ENCODE data around the gene OTUB1.

The OTUB1 gene

DNA sequence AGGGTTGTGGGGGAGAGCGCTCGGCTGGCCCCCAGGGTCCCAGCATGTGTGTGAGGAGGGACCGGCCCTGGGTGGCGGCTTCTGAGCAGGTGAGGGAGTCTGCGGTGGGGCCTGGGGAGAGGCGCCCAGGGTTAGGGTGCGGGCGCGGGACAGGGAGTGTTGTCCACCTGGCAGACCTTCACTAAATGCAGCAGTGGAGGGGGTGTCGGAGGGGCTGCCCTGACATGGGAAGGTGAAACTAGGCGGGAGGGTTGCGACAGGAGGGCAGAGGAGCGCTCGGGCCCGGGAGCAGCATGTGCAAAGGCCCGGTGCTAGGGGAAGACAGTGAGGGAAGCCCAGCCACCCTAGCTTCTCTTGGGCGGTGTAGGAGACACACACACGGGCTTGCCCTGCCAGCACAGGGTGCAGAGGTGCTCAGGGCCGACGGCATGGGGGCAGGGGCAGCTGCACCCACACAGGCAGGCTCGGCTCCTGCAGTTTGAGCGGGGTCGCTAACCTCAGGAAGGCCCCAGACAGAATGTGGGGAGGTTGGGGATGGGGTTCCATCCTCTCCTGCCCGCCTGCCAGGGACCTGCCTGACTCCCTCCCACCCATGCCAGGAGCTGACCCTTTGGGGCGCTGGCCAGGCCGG, 22.2 kb downstream of the OTUB1 start:
- DNase-seq (ENCODE audit: low spot score) = no peak
- Histone ChIP-seq H3K23ac (ENCODE audit: low read depth, low read length, poor library complexity) (peak overlapping the region; percentile 85), H3K9me3 (replicated peaks in 1 of 2; ENCODE audit: control insufficient read depth in 2 of 2, insufficient read depth in 1 of 2, low read depth in 1 of 2, low read length in 2 of 2) (peaks cover 0 to 3% of the 10 kb centered on the region in 2 donors), H3K4ac (ENCODE audit: low read length) (no peak overlapping the region), H2BK120ac (ENCODE audit: low read depth, low read length) (no peak overlapping the region), H3K18ac (ENCODE audit: low read length) (peak overlapping the region; percentile 7), H2AFZ (ENCODE audit: low read length) (peak overlapping the region; percentile 82), H2BK12ac (ENCODE audit: low read length) (peak overlapping the region; percentile 66), H3K79me1 (ENCODE audit: low read depth, low read length) (peaks cover 5% of the 10 kb centered on the region), H2BK5ac (ENCODE audit: low read length) (no peak overlapping the region), H3K36me3 (replicated peaks in 1 of 2; ENCODE audit: control insufficient read depth in 2 of 2, insufficient read depth in 2 of 2, low read length in 2 of 2) (no peaks in the 10 kb centered on the region), H2AK5ac (ENCODE audit: low read depth, low read length) (peak overlapping the region; percentile 93), H3K27ac (replicated peaks; ENCODE audit: low read length) (no peak overlapping the region), H3K14ac (ENCODE audit: low read length) (no peak overlapping the region), H4K91ac (ENCODE audit: low read depth, low read length, poor library complexity) (no peak overlapping the region), H3K27me3 (ENCODE audit: control insufficient read depth in 3 of 3, insufficient read depth in 3 of 3, low read depth in 1 of 3, low read length in 3 of 3) (peaks cover 0 to 49% (median 0%) of the 10 kb centered on the region in 3 experiments), H3K4me3 (ENCODE audit: low read length in 2 of 2) (peak overlapping the region in 1 of 2 donors; percentile 30), H3K9ac (ENCODE audit: low read depth, low read length, poor library complexity) (no peak overlapping the region), H2BK15ac (ENCODE audit: low read length) (peak overlapping the region; percentile 63), H3K4me1 (ENCODE audit: control insufficient read depth in 2 of 2, insufficient read depth in 1 of 2, low read depth in 1 of 2, low read length in 2 of 2) (peaks cover 12 to 13% of the 10 kb centered on the region in 2 donors), H4K8ac (ENCODE audit: low read depth, low read length) (no peak overlapping the region), H3K4me2 (ENCODE audit: insufficient read depth, low read length, poor library complexity, severe bottlenecking) (no peak overlapping the region)
- no CpG with 5 or more reads among the region's 26 CpGs for WGBS, 2 donors (ENCODE audit: extremely low coverage in 2 of 2, insufficient read length in 2 of 2, insufficient replicate concordance in 1 of 2)

DNA sequence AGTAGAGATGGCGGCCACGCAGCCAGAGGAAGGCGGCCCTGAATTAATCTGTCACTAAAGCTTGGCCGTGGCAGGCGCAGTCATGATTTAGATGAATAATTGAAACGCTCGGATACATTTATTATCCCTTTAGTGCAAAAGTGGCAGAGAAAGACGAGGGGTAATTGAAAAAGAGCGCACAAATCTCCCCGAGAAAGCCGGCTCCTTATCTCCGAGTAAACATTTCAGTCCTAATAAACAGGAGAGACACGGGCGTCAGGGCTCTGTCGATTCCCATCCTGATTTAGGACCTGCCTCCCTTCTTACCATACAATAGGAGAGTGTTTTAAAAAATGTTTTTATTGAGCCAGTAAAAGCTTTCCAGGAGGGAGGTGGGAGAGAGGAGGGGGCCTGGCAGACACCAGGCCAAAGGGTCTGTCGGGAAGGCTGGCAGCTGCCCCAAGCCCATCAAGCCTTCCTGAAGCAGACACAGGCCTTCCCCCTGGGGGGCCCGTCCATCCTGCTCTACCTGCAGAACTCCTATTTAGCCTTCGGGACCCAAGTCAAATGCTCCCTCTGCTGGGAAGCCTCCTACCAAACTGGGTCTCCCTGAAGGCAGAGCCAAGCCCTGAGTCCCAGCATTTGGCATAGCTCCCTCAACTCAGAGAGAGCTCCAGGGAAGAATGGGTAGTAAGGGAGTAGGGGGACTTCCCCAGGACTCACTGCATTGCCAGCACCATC, 22.8 kb downstream of the OTUB1 start:
- Histone ChIP-seq H3K14ac (ENCODE audit: low read length) (no peak overlapping the region), H3K9me3 (replicated peaks in 1 of 2; ENCODE audit: control insufficient read depth in 2 of 2, insufficient read depth in 1 of 2, low read depth in 1 of 2, low read length in 2 of 2) (peaks cover 0 to 3% of the 10 kb centered on the region in 2 donors), H2BK12ac (ENCODE audit: low read length) (no peak overlapping the region), H3K18ac (ENCODE audit: low read length) (no peak overlapping the region), H3K27me3 (ENCODE audit: control insufficient read depth in 3 of 3, insufficient read depth in 3 of 3, low read depth in 1 of 3, low read length in 3 of 3) (peaks cover 0 to 49% (median 0%) of the 10 kb centered on the region in 3 experiments), H3K9ac (ENCODE audit: low read depth, low read length, poor library complexity) (peak overlapping the region; percentile 9), H4K8ac (ENCODE audit: low read depth, low read length) (no peak overlapping the region), H2BK15ac (ENCODE audit: low read length) (no peak overlapping the region), H3K23ac (ENCODE audit: low read depth, low read length, poor library complexity) (peak overlapping the region; percentile 85), H3K4me3 (ENCODE audit: low read length in 2 of 2) (no peak overlapping the region), H2AK5ac (ENCODE audit: low read depth, low read length) (peak overlapping the region; percentile 93), H2BK5ac (ENCODE audit: low read length) (no peak overlapping the region), H2BK120ac (ENCODE audit: low read depth, low read length) (no peak overlapping the region), H3K4ac (ENCODE audit: low read length) (no peak overlapping the region), H3K27ac (replicated peaks; ENCODE audit: low read length) (no peak overlapping the region), H3K36me3 (replicated peaks in 1 of 2; ENCODE audit: control insufficient read depth in 2 of 2, insufficient read depth in 2 of 2, low read length in 2 of 2) (no peaks in the 10 kb centered on the region), H2AFZ (ENCODE audit: low read length) (no peak overlapping the region), H3K4me2 (ENCODE audit: insufficient read depth, low read length, poor library complexity, severe bottlenecking) (no peak overlapping the region), H3K4me1 (ENCODE audit: control insufficient read depth in 2 of 2, insufficient read depth in 1 of 2, low read depth in 1 of 2, low read length in 2 of 2) (peaks cover 12 to 13% of the 10 kb centered on the region in 2 donors), H4K91ac (ENCODE audit: low read depth, low read length, poor library complexity) (no peak overlapping the region), H3K79me1 (ENCODE audit: low read depth, low read length) (peaks cover 5% of the 10 kb centered on the region)
- no peak for DNase-seq (ENCODE audit: low spot score)
- WGBS, 2 donors (ENCODE audit: extremely low coverage in 2 of 2, insufficient read length in 2 of 2, insufficient replicate concordance in 1 of 2) = no CpG with 5 or more reads among the region's 18 CpGs

GRCh38 chr11:64009710-64010109, 23.5 kb downstream of the OTUB1 start:
- H3K4me1 ChIP-seq (ENCODE audit: control insufficient read depth in 2 of 2, insufficient read depth in 1 of 2, low read depth in 1 of 2, low read length in 2 of 2) = peaks cover 15 to 19% of the 10 kb centered on the region in 2 donors
- no peak overlapping the region for H2BK15ac ChIP-seq (ENCODE audit: low read length)
- no peaks in the 10 kb centered on the region for H3K36me3 ChIP-seq (replicated peaks in 1 of 2; ENCODE audit: control insufficient read depth in 2 of 2, insufficient read depth in 2 of 2, low read length in 2 of 2)
- no peak overlapping the region for H2AK5ac ChIP-seq (ENCODE audit: low read depth, low read length)
- no CpG with 5 or more reads among the region's 8 CpGs for WGBS, 2 donors (ENCODE audit: extremely low coverage in 2 of 2, insufficient read length in 2 of 2, insufficient replicate concordance in 1 of 2)
- no peak overlapping the region for H4K8ac ChIP-seq (ENCODE audit: low read depth, low read length)
- peaks cover 0 to 3% of the 10 kb centered on the region in 2 donors for H3K9me3 ChIP-seq (replicated peaks in 1 of 2; ENCODE audit: control insufficient read depth in 2 of 2, insufficient read depth in 1 of 2, low read depth in 1 of 2, low read length in 2 of 2)
- H3K23ac ChIP-seq (ENCODE audit: low read depth, low read length, poor library complexity) = no peak overlapping the region
- H2BK12ac ChIP-seq (ENCODE audit: low read length) = no peak overlapping the region
- H3K18ac ChIP-seq (ENCODE audit: low read length) = no peak overlapping the region
- peaks cover 5% of the 10 kb centered on the region for H3K79me1 ChIP-seq (ENCODE audit: low read depth, low read length)
- H2BK5ac ChIP-seq (ENCODE audit: low read length) = no peak overlapping the region
- no peak overlapping the region for H3K4ac ChIP-seq (ENCODE audit: low read length)
- H2AFZ ChIP-seq (ENCODE audit: low read length) = no peak overlapping the region
- H4K91ac ChIP-seq (ENCODE audit: low read depth, low read length, poor library complexity) = no peak overlapping the region
- H3K27ac ChIP-seq (replicated peaks; ENCODE audit: low read length) = no peak overlapping the region
- no peak overlapping the region for H3K14ac ChIP-seq (ENCODE audit: low read length)
- H3K9ac ChIP-seq (ENCODE audit: low read depth, low read length, poor library complexity) = no peak overlapping the region
- no peak overlapping the region for H2BK120ac ChIP-seq (ENCODE audit: low read depth, low read length)
- H3K4me3 ChIP-seq (ENCODE audit: low read length in 2 of 2) = no peak overlapping the region
- H3K27me3 ChIP-seq (ENCODE audit: control insufficient read depth in 3 of 3, insufficient read depth in 3 of 3, low read depth in 1 of 3, low read length in 3 of 3) = peaks cover 0 to 48% (median 3%) of the 10 kb centered on the region in 3 experiments
- no peak for DNase-seq (ENCODE audit: low spot score)
- H3K4me2 ChIP-seq (ENCODE audit: insufficient read depth, low read length, poor library complexity, severe bottlenecking) = no peak overlapping the region

- Histone ChIP-seq H3K14ac (ENCODE audit: low read length) (no peak overlapping the region), H2BK12ac (ENCODE audit: low read length) (no peak overlapping the region), H2BK5ac (ENCODE audit: low read length) (no peak overlapping the region), H4K8ac (ENCODE audit: low read depth, low read length) (no peak overlapping the region), H3K4me3 (ENCODE audit: low read length in 2 of 2) (no peak overlapping the region), H3K27ac (replicated peaks; ENCODE audit: low read length) (no peak overlapping the region), H3K4me2 (ENCODE audit: insufficient read depth, low read length, poor library complexity, severe bottlenecking) (no peak overlapping the region), H2AFZ (ENCODE audit: low read length) (no peak overlapping the region), H2BK120ac (ENCODE audit: low read depth, low read length) (no peak overlapping the region), H3K9me3 (replicated peaks in 1 of 2; ENCODE audit: control insufficient read depth in 2 of 2, insufficient read depth in 1 of 2, low read depth in 1 of 2, low read length in 2 of 2) (peaks cover 0 to 3% of the 10 kb centered on the region in 2 donors), H3K36me3 (replicated peaks in 1 of 2; ENCODE audit: control insufficient read depth in 2 of 2, insufficient read depth in 2 of 2, low read length in 2 of 2) (no peaks in the 10 kb centered on the region), H3K23ac (ENCODE audit: low read depth, low read length, poor library complexity) (no peak overlapping the region), H3K27me3 (ENCODE audit: control insufficient read depth in 3 of 3, insufficient read depth in 3 of 3, low read depth in 1 of 3, low read length in 3 of 3) (peaks cover 0 to 41% (median 8%) of the 10 kb centered on the region in 3 experiments), H3K4ac (ENCODE audit: low read length) (no peak overlapping the region), H4K91ac (ENCODE audit: low read depth, low read length, poor library complexity) (no peak overlapping the region), H3K18ac (ENCODE audit: low read length) (no peak overlapping the region), H3K4me1 (ENCODE audit: control insufficient read depth in 2 of 2, insufficient read depth in 1 of 2, low read depth in 1 of 2, low read length in 2 of 2) (peaks cover 18 to 25% of the 10 kb centered on the region in 2 donors), H3K79me1 (ENCODE audit: low read depth, low read length) (peaks cover 3% of the 10 kb centered on the region), H3K9ac (ENCODE audit: low read depth, low read length, poor library complexity) (no peak overlapping the region), H2BK15ac (ENCODE audit: low read length) (no peak overlapping the region), H2AK5ac (ENCODE audit: low read depth, low read length) (no peak overlapping the region)
- no peak for DNase-seq (ENCODE audit: low spot score)
- WGBS, 2 donors (ENCODE audit: extremely low coverage in 2 of 2, insufficient read length in 2 of 2, insufficient replicate concordance in 1 of 2) = no CpG with 5 or more reads among the region's 2 CpGs
Measured at GRCh38 chr11:64010783-64011182, 24.5 kb downstream of the OTUB1 start.
